Measurements from ENCODE around the gene STOX1.
"Not testable (repeated sequence)": the region's sequence is repeated elsewhere in the genome, so short reads cannot be mapped to it uniquely, and the experiment has no call there.

- not testable (repeated sequence) for TF ChIP-seq CTCF (IDR thresholded peaks at IDR 0.05 in 8 of 11, conservative IDR thresholded peaks at IDR 0.05 in 3 of 11); POLR2AphosphoS5 (IDR thresholded peaks at IDR 0.05); POLR2A (IDR thresholded peaks at IDR 0.05)
Measured at GRCh38 chr10:68840650-68841049, 13.3 kb downstream of the STOX1 start.

All from spleen (tissue), 7 donors.